Lower lobe of right lung (tissue), 2 donors: ENCODE results near the gene PLD1. TPM values are rescaled to one million over a fixed set of nuclear protein-coding genes. Genes with fewer than 3 reads are reported as not detected.

ENCODE experiments used
- ATAC-seq, 2 donors: fragments of 200-7000 bp; cut with Tn5 transposase; one replicate each; pipeline ENCODE4 v1.9.1; 2020 to 2022; ENCODE audit warnings: mild to moderate bottlenecking in 2 of 2, moderate library complexity in 2 of 2
- DNase-seq: peaks from one replicate; pipeline ENCODE4 v3.0.0-alpha.2; 2020
- H3K27ac ChIP-seq: fragments of 200-600 bp; one replicate; pipeline ENCODE4 v1.8.0; 2022
- H3K27me3 ChIP-seq: fragments of 200-600 bp; one replicate; pipeline ENCODE4 v1.8.0; 2022; ENCODE audit warnings: low read depth
- H3K36me3 ChIP-seq: fragments of 200-600 bp; one replicate; pipeline ENCODE4 v1.8.0; 2022; ENCODE audit warnings: mild to moderate bottlenecking
- H3K4me1 ChIP-seq: fragments of 200-600 bp; one replicate; pipeline ENCODE4 v1.8.0; 2022
- H3K4me3 ChIP-seq: fragments of 200-600 bp; one replicate; pipeline ENCODE4 v1.8.0; 2022; ENCODE audit warnings: mild to moderate bottlenecking
- H3K9me3 ChIP-seq: fragments of 200-600 bp; one replicate; pipeline ENCODE4 v1.8.0; 2022
- intact Hi-C: fragments of 100-400 bp; cut with DNase I; formaldehyde crosslinking; loops from one replicate; pipeline ENCODE4 v1.11.0; 2022
- total RNA-seq: library from RNA; stranded (reverse); fragmentation: NEBNext Ultra II Directional; extraction: Animal tissue kit (Norgen Biotek cat#: 25700); gene quantifications from one replicate; pipeline ENCODE4 v1.2.1, GENCODE V29; 2021
- TF ChIP-seq, protein P1 (sequence below): fragments of 200-600 bp; IDR thresholded peaks from one replicate; pipeline ENCODE4 v1.8.0; 2022; ENCODE audit warnings: antibody characterized with exemption, mild to moderate bottlenecking
- donor health status: DM: no; HTN: yes; CAD: no; lungs with severe emphysema.

Gene PLD1
- total RNA-seq, 1 donor from 2014 or later, result 27.7 TPM

- Histone ChIP-seq H3K36me3 (peaks cover 4% of the 10 kb centered on the region), H3K27me3 (no peaks in the 10 kb centered on the region), H3K9me3 (no peaks in the 10 kb centered on the region), H3K4me1 (no peaks in the 10 kb centered on the region), H3K4me3 (no peak overlapping the region), H3K27ac (no peak overlapping the region)
- ATAC-seq, result no peak
- no peak for DNase-seq
- TF ChIP-seq, protein P1, sequence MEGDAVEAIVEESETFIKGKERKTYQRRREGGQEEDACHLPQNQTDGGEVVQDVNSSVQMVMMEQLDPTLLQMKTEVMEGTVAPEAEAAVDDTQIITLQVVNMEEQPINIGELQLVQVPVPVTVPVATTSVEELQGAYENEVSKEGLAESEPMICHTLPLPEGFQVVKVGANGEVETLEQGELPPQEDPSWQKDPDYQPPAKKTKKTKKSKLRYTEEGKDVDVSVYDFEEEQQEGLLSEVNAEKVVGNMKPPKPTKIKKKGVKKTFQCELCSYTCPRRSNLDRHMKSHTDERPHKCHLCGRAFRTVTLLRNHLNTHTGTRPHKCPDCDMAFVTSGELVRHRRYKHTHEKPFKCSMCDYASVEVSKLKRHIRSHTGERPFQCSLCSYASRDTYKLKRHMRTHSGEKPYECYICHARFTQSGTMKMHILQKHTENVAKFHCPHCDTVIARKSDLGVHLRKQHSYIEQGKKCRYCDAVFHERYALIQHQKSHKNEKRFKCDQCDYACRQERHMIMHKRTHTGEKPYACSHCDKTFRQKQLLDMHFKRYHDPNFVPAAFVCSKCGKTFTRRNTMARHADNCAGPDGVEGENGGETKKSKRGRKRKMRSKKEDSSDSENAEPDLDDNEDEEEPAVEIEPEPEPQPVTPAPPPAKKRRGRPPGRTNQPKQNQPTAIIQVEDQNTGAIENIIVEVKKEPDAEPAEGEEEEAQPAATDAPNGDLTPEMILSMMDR, result no peak
- intact Hi-C loops, result no loop called here
These were observed 121.7 kb downstream of the PLD1 start for GRCh38 chr3:171688593-171688992.

DNA sequence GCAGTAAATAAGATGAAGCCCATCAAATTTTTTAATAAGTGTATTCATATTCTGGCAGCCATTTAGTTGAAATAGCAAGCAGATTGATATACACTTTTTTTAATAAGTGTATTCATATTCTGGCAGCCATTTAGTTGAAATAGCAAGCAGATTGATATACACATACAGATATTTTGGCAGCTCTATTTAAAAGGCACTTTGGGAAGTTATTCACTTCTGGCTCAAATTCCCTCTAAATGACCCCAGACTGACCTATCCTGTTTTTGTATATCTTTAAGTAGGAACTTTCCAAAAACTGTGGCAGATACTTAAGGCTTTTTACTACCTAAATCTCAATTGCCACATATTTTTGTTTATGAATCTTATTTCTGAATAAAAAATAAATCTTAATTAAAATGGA lies 122.3 kb downstream of the PLD1 start:
- Histone ChIP-seq H3K27me3 (no peaks in the 10 kb centered on the region), H3K9me3 (no peaks in the 10 kb centered on the region), H3K27ac (no peak overlapping the region), H3K4me3 (no peak overlapping the region), H3K4me1 (no peaks in the 10 kb centered on the region), H3K36me3 (peaks cover 4% of the 10 kb centered on the region)
- TF ChIP-seq, protein P1, result no peak
- DNase-seq (no peak), ATAC-seq (no peak)
- intact Hi-C loops, result no loop called here

DNA sequence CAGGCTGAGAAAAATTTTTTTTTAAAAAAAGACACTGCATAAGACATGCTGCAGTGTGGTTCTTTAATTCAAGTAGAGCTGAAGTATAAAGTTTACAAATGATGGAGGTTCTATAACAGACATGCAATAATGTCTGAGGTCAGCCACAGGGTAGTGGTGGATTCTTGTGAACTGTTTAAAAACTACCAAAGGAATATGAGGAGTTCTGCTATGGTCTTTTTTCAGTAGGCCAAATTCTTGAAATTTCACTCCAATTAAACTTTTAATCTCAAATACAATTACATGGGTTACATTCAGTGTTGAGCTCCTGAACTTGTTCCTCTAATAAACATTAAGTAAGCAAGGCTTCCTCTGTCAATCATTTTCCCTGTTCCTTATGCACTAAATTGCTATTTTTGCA lies 122.7 kb downstream of the PLD1 start:
- ATAC-seq (no peak), DNase-seq (no peak)
- H3K36me3 ChIP-seq, result peaks cover 4% of the 10 kb centered on the region
- TF ChIP-seq, protein P1, result no peak
- H3K27ac ChIP-seq, result no peak overlapping the region
- no peaks in the 10 kb centered on the region for H3K27me3 ChIP-seq
- no peaks in the 10 kb centered on the region for H3K9me3 ChIP-seq
- no peaks in the 10 kb centered on the region for H3K4me1 ChIP-seq
- no peak overlapping the region for H3K4me3 ChIP-seq
- intact Hi-C loops, result no loop called here

GRCh38 chr3:171687064-171687463 lies 123.2 kb downstream of the PLD1 start:
- Histone ChIP-seq H3K27me3 (no peaks in the 10 kb centered on the region), H3K4me3 (no peak overlapping the region), H3K36me3 (peaks cover 2% of the 10 kb centered on the region), H3K9me3 (no peaks in the 10 kb centered on the region), H3K4me1 (no peaks in the 10 kb centered on the region), H3K27ac (no peak overlapping the region)
- intact Hi-C loops, result no loop called here
- ATAC-seq, result no peak
- TF ChIP-seq, protein P1, result no peak
- no peak for DNase-seq

DNA sequence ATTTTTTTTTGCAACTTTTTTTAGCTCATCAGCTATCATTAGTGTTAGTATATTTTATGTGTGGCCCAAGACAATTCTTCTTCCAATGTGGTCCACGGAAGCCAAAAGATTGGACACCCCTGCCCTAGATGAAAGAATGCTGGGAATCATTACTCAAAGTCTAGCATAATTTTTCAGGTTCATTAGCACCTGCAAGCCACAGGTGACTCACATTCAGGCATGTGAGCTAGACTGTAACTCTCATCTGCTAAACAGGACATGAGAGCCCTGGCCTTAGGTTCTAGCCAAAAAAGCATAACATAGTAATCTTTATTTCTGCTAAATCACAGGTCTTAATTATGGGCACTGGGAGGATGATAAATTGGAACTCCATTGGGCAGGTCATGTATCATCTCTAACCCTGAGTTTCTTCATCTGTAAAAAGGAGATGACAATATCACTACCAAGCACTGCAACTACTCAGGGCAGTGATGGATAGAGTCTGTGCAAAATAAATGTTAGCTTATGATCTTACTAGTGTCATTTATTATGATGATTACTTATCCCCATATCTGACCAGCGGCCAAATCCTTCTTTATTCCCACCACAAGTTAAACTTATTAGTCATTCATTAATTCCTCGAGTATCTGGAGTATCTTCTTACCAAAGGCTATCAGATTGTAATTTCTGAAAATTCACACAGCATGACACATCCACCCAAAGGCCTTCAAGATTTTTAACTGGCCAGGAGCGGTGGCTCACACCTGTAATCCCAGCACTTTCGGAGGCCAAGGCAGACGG lies 125.0 kb downstream of the PLD1 start:
- ATAC-seq, result no peak
- TF ChIP-seq, protein P1, result no peak
- Histone ChIP-seq H3K27me3 (no peaks in the 10 kb centered on the region), H3K4me3 (no peak overlapping the region), H3K27ac (no peak overlapping the region), H3K4me1 (no peaks in the 10 kb centered on the region), H3K9me3 (no peaks in the 10 kb centered on the region), H3K36me3 (no peaks in the 10 kb centered on the region)
- intact Hi-C loops, result no loop called here
- no peak for DNase-seq
